ENCODE measurements around the gene IL16. TPM values are rescaled to one million over a fixed set of nuclear protein-coding genes. Genes with fewer than 3 reads are reported as not detected.
A peak's percentile ranks its signal among the peaks of the same experiment; 100 is the strongest.

IL16 gene
- total RNA-seq, 1 donor from 2014 or later = 0.05 TPM

DNA sequence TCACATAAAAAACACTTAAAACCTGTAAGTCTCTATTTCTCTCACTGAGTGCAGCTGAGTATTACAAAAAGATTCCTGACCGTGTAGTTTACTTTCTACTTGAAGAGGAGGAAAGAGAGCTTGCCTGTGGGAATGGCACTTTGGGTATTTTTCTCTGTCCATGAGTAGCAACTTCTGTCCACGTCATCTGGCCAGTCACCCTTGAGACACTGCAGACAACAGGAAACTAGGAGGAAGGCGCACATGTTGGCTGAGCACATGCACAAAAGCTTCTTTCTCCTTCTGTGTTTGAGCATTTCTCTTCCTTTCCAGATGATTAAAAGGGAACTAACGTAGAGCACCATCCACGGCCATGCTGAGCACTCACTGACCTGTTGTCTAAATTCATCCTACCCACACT is 107.5 kb downstream of the IL16 start:
- Mint-ChIP-seq H3K4me1 (peaks cover 17% of the 10 kb centered on the region), H3K4me3 (no peak overlapping the region), H3K9me3 (no peaks in the 10 kb centered on the region), H3K27ac (ENCODE audit: unreplicated experiment) (peak overlapping the region; percentile 97), H3K27me3 (ENCODE audit: low read depth) (no peaks in the 10 kb centered on the region), H3K36me3 (ENCODE audit: low read depth) (no peaks in the 10 kb centered on the region)
- DNase-seq (ENCODE audit: low read depth, low spot score) = no peak
- TF ChIP-seq, protein P1, sequence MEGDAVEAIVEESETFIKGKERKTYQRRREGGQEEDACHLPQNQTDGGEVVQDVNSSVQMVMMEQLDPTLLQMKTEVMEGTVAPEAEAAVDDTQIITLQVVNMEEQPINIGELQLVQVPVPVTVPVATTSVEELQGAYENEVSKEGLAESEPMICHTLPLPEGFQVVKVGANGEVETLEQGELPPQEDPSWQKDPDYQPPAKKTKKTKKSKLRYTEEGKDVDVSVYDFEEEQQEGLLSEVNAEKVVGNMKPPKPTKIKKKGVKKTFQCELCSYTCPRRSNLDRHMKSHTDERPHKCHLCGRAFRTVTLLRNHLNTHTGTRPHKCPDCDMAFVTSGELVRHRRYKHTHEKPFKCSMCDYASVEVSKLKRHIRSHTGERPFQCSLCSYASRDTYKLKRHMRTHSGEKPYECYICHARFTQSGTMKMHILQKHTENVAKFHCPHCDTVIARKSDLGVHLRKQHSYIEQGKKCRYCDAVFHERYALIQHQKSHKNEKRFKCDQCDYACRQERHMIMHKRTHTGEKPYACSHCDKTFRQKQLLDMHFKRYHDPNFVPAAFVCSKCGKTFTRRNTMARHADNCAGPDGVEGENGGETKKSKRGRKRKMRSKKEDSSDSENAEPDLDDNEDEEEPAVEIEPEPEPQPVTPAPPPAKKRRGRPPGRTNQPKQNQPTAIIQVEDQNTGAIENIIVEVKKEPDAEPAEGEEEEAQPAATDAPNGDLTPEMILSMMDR (conservative IDR thresholded peaks at IDR 0.05) = no peak

DNA sequence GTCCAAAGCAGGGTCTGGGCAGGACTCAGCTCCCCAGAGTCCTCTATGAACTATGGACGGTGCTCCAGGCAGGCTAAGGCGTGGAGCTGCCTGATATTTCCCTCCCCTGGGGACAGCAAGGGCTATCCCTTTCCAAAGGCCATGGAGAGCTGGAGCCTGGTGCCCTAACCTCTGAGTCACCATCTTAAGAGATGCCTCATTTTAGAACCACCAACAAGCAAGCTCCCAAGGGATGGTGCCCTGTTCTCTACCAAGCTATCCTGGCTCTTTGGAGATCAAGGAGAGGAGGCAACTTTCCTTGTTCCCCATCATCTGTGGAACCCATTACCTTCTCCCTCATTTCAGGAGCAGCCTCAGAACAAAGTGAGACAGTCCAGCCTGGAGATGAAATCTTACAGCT is 111.6 kb downstream of the IL16 start:
- Mint-ChIP-seq H3K27me3 (ENCODE audit: low read depth) (no peaks in the 10 kb centered on the region), H3K4me3 (no peak overlapping the region), H3K27ac (ENCODE audit: unreplicated experiment) (no peak overlapping the region), H3K36me3 (ENCODE audit: low read depth) (no peaks in the 10 kb centered on the region), H3K4me1 (peaks cover 16% of the 10 kb centered on the region), H3K9me3 (no peaks in the 10 kb centered on the region)
- no peak for DNase-seq (ENCODE audit: low read depth, low spot score)
- TF ChIP-seq, protein P1 (conservative IDR thresholded peaks at IDR 0.05) = no peak

DNA sequence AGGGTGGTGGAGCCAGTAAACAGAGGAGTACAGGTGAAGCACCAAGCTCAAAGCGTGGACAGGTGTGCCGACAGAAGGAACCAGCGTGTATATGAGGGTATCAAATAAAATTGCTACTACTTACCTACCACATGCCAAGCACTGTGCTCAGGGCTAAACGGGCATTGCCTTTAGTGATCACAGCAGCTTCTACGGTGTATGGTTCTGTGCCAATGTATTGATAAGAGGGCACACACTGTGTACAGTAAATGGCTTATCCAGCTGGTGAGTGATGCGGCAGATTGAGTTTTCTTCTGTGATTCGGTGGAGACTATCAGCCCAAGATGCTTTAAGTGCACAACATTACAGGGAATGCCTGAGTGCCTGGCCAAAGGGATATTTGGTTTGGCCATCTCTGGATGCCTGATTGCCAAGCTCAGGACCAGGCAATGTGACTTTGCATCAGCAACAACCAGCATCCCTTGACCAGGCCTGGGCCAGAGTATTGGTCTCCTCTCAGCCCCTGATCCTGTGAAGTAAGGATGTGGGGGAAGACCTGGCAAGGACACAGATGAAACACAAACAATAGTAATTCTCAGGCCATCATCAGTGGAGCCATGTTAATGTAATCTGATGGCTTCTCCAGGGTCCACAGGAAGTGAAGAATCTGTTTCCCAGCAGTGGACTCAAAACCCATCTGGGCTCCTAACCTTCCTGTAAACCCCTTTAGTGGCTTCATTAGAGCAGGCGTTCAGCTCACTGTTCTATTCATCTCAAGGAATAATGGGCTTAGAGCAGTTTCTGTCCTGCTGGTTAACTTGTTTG is 113.2 kb downstream of the IL16 start:
- H3K4me3 Mint-ChIP-seq = no peak overlapping the region
- no peaks in the 10 kb centered on the region for H3K9me3 Mint-ChIP-seq
- no peaks in the 10 kb centered on the region for H3K4me1 Mint-ChIP-seq
- H3K27me3 Mint-ChIP-seq (ENCODE audit: low read depth) = no peaks in the 10 kb centered on the region
- TF ChIP-seq, protein P1 (conservative IDR thresholded peaks at IDR 0.05) = no peak
- DNase-seq (ENCODE audit: low read depth, low spot score) = no peak
- no peak overlapping the region for H3K27ac Mint-ChIP-seq (ENCODE audit: unreplicated experiment)
- H3K36me3 Mint-ChIP-seq (ENCODE audit: low read depth) = no peaks in the 10 kb centered on the region

DNA sequence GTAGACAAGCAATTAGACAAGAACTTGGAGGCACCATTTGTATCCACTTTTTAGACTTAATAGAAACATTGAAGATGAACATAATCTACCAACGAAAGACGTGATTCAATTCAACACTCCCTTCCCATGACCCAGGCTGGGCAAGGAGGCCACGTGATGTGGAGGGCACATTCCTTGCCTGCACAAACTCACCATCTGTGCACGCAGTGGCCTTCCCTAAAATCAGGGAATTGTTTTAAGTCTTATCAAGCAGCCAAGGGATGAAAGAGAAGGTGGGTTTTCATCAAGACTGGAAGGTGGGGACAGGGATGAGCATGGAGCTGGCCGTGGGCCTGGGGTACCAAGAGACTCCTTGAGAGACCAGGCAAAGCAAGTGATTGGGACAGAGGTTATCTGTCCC is 113.8 kb downstream of the IL16 start:
- H3K36me3 Mint-ChIP-seq (ENCODE audit: low read depth) = no peaks in the 10 kb centered on the region
- H3K27ac Mint-ChIP-seq (ENCODE audit: unreplicated experiment) = no peak overlapping the region
- H3K4me3 Mint-ChIP-seq = no peak overlapping the region
- no peak for DNase-seq (ENCODE audit: low read depth, low spot score)
- H3K27me3 Mint-ChIP-seq (ENCODE audit: low read depth) = no peaks in the 10 kb centered on the region
- TF ChIP-seq, protein P1 (conservative IDR thresholded peaks at IDR 0.05) = no peak
- no peaks in the 10 kb centered on the region for H3K9me3 Mint-ChIP-seq
- no peaks in the 10 kb centered on the region for H3K4me1 Mint-ChIP-seq

DNA sequence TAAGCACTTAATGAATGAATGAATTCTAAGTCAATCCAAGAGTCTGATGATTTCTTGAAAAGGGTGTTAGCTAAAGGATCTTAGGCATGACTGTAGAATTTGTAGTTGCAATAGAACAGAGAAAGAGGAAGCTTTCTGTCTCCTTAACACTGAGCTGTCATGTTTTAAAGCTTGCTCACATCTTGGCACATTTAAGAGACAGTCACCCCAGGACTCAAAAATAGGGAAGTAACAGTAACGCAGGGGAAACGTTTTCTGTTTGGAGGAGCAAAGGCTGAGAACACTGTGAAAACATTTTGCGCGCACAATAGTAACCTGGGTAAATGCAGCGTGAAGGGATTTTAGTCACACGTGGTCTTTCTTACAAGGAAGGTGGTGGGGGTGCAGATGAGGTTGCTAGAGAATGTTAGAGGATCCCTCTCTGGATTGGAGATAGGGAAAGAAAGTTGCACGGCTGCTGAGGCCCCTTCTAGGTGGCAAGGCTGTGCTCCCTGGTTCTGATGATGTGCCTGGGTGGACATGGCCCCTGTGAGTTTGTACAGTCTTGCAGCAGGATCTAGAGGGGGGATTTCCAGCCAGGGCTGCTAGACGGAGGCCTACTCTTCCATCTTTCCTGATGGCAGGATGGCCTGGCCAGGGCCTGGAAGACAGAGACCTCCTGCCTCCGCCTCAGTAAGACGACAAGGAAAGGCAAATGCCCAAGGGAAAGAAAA is 115.2 kb downstream of the IL16 start:
- H3K4me1 Mint-ChIP-seq = no peaks in the 10 kb centered on the region
- TF ChIP-seq, protein P1 (conservative IDR thresholded peaks at IDR 0.05) = no peak
- DNase-seq (ENCODE audit: low read depth, low spot score) = no peak
- H3K4me3 Mint-ChIP-seq = no peak overlapping the region
- H3K9me3 Mint-ChIP-seq = no peaks in the 10 kb centered on the region
- peak overlapping the region; percentile 64 for H3K27ac Mint-ChIP-seq (ENCODE audit: unreplicated experiment)
- H3K36me3 Mint-ChIP-seq (ENCODE audit: low read depth) = no peaks in the 10 kb centered on the region
- no peaks in the 10 kb centered on the region for H3K27me3 Mint-ChIP-seq (ENCODE audit: low read depth)

Measured in neural crest cell (in vitro differentiated cells).